MCF 10A (cell line): ENCODE data around the gene PHACTR2. TPM values are rescaled to one million over a fixed set of nuclear protein-coding genes. Genes with fewer than 3 reads are reported as not detected.

Experiments
- BruUV-seq: library from RNA; stranded (reverse); fragments of 400-500 nt; replicated peaks from 2 replicates; lab custom pipeline; 2021; lab: Mats Ljungman, UMichigan
- CTCF ChIA-PET: fragments of 300-600 bp; sonication (Branson Sonifier 250); formaldehyde crosslinking; extraction: SDS; loops from one replicate; lab custom pipeline; 2021; ENCODE audit warnings: antibody characterized with exemption, inconsistent platforms; lab: Yijun Ruan, JAX
- POLR2A ChIA-PET: fragments of 300-600, 350-650 bp; sonication (Branson Sonifier 250); formaldehyde crosslinking; extraction: SDS; loops from one replicate; lab custom pipeline; 2020; ENCODE audit warnings: antibody characterized with exemption, inconsistent platforms; lab: Yijun Ruan, JAX
- DNase-seq: peaks from one replicate; pipeline ENCODE4 v3.0.0-alpha.2; 2018; ENCODE audit not compliant: unreplicated experiment
- H3K27ac Mint-ChIP-seq: one replicate; pipeline ENCODE4 v1.8.0; 2022; ENCODE audit warnings: mild to moderate bottlenecking, low read depth, mixed read lengths; ENCODE audit not compliant: unreplicated experiment
- H3K27me3 Mint-ChIP-seq: one replicate; pipeline ENCODE4 v1.8.0; 2022; ENCODE audit warnings: mixed read lengths; ENCODE audit not compliant: insufficient read depth, unreplicated experiment
- H3K36me3 Mint-ChIP-seq: one replicate; pipeline ENCODE4 v1.8.0; 2022; ENCODE audit warnings: mild to moderate bottlenecking, moderate library complexity, mixed read lengths; ENCODE audit not compliant: insufficient read depth, unreplicated experiment
- H3K4me1 Mint-ChIP-seq: one replicate; pipeline ENCODE4 v1.8.0; 2022; ENCODE audit warnings: mixed read lengths; ENCODE audit not compliant: insufficient read depth, unreplicated experiment
- H3K4me3 Mint-ChIP-seq: one replicate; pipeline ENCODE4 v1.8.0; 2022; ENCODE audit warnings: mild to moderate bottlenecking, moderate library complexity, mixed read lengths; ENCODE audit not compliant: unreplicated experiment
- H3K9me3 Mint-ChIP-seq: one replicate; pipeline ENCODE4 v1.8.0; 2022; ENCODE audit warnings: mixed read lengths; ENCODE audit not compliant: unreplicated experiment
- CTCF ChIP-seq: fragments of 200-600 bp; IDR thresholded peaks from one replicate; pipeline ENCODE4 v1.8.0; 2022; ENCODE audit warnings: antibody characterized with exemption, mild to moderate bottlenecking; ENCODE audit not compliant: unreplicated experiment
- intact Hi-C: fragments of 100-400 bp; cut with micrococcal nuclease; formaldehyde crosslinking; loops from 2 replicates; pipeline ENCODE4 v1.14.1; 2022
- total RNA-seq: library from RNA; stranded (reverse); gene quantifications from 2 replicates; pipeline ENCODE4 v1.2.3, GENCODE V29; 2022

Gene PHACTR2
- total RNA-seq, 1 experiment from 2014 or later = 34.4 TPM

GRCh38 chr6:143726015-143726647 is 48.4 kb downstream of the PHACTR2 start:
- no peak overlapping the region for H3K27ac Mint-ChIP-seq
- peaks cover 7% of the 10 kb centered on the region for H3K36me3 Mint-ChIP-seq
- no peak for DNase-seq
- CTCF ChIA-PET = no interaction called here
- no peaks in the 10 kb centered on the region for H3K4me1 Mint-ChIP-seq
- intact Hi-C loops = no loop called here
- H3K27me3 Mint-ChIP-seq = no peaks in the 10 kb centered on the region
- POLR2A ChIA-PET = no interaction called here
- H3K4me3 Mint-ChIP-seq = no peak overlapping the region
- BruUV-seq = no TSS peak
- no peaks in the 10 kb centered on the region for H3K9me3 Mint-ChIP-seq
- no peak for TF ChIP-seq CTCF

- no peak for TF ChIP-seq CTCF
- no TSS peak for BruUV-seq
- no peak overlapping the region for H3K27ac Mint-ChIP-seq
- DNase-seq = no peak
- no peaks in the 10 kb centered on the region for H3K27me3 Mint-ChIP-seq
- H3K4me3 Mint-ChIP-seq = no peak overlapping the region
- no peaks in the 10 kb centered on the region for H3K9me3 Mint-ChIP-seq
- peaks cover 7% of the 10 kb centered on the region for H3K36me3 Mint-ChIP-seq
- POLR2A ChIA-PET = no interaction called here
- intact Hi-C loops = no loop called here
- no peaks in the 10 kb centered on the region for H3K4me1 Mint-ChIP-seq
- CTCF ChIA-PET = no interaction called here
Measured at GRCh38 chr6:143727035-143727434, 49.3 kb downstream of the PHACTR2 start.

- CTCF ChIA-PET = interaction anchor here (0.8 kb wide), 1 partner anchor 145 kb away, joined by 4 read pairs; no protein-coding TSS in a partner anchor
- intact Hi-C loops = no loop called here
- no peaks in the 10 kb centered on the region for H3K9me3 Mint-ChIP-seq
- peaks cover 6% of the 10 kb centered on the region for H3K4me1 Mint-ChIP-seq
- no TSS peak for BruUV-seq
- no peak for TF ChIP-seq CTCF
- H3K27ac Mint-ChIP-seq = no peak overlapping the region
- H3K36me3 Mint-ChIP-seq = no peaks in the 10 kb centered on the region
- H3K27me3 Mint-ChIP-seq = no peaks in the 10 kb centered on the region
- no peak overlapping the region for H3K4me3 Mint-ChIP-seq
- DNase-seq = no peak
- POLR2A ChIA-PET = no interaction called here
Measured at GRCh38 chr6:143731789-143732188, 54.0 kb downstream of the PHACTR2 start.

- Mint-ChIP-seq H3K36me3 (no peaks in the 10 kb centered on the region), H3K27me3 (no peaks in the 10 kb centered on the region), H3K9me3 (no peaks in the 10 kb centered on the region), H3K27ac (no peak overlapping the region), H3K4me3 (no peak overlapping the region), H3K4me1 (peaks cover 6% of the 10 kb centered on the region)
- CTCF ChIA-PET = interaction anchor here (0.8 kb wide), 1 partner anchor 146 kb away, joined by 4 read pairs; no protein-coding TSS in a partner anchor
- POLR2A ChIA-PET = no interaction called here
- DNase-seq = no peak
- intact Hi-C loops = no loop called here
- no peak for TF ChIP-seq CTCF
- BruUV-seq = no TSS peak
Measured at GRCh38 chr6:143732536-143732935, 54.8 kb downstream of the PHACTR2 start.
